ENCODE results near the gene PLCG1.

DNA sequence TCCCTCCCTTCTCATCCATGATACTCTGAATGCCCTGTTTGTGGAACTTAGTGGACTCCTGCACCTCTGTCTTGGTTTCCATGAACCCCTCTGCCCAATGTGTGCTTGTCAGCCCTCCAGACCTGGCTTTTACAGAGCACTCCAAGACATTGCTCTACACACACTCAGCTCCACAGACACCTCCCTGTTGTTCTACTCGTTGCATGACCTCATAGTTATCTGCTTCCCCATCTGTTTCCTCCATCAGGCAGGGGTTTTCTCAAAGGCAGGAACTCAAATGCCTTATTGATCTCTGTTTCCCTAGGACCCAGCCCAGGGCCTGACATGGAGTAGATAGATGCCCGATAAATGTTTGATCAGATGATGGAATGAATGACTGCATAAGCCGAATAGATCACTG, 13.3 kb downstream of the PLCG1 start:
- TF ChIP-seq ZNF8 (CRISPR knock-in tag; IDR thresholded peaks at IDR 0.05) = no peak
- no peak for TF ChIP-seq GLIS3 (CRISPR knock-in tag; IDR thresholded peaks at IDR 0.05)
- TF ChIP-seq, protein P1, sequence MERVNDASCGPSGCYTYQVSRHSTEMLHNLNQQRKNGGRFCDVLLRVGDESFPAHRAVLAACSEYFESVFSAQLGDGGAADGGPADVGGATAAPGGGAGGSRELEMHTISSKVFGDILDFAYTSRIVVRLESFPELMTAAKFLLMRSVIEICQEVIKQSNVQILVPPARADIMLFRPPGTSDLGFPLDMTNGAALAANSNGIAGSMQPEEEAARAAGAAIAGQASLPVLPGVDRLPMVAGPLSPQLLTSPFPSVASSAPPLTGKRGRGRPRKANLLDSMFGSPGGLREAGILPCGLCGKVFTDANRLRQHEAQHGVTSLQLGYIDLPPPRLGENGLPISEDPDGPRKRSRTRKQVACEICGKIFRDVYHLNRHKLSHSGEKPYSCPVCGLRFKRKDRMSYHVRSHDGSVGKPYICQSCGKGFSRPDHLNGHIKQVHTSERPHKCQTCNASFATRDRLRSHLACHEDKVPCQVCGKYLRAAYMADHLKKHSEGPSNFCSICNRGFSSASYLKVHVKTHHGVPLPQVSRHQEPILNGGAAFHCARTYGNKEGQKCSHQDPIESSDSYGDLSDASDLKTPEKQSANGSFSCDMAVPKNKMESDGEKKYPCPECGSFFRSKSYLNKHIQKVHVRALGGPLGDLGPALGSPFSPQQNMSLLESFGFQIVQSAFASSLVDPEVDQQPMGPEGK (CRISPR knock-in tag; IDR thresholded peaks at IDR 0.05; ENCODE audit: borderline replicate concordance) = no peak

Data from SK-N-SH treated with all-trans-retinoic acid at 6 μM for 48 hours (cell line).